ENCODE measurements around the gene CTPS1. TPM values are rescaled to one million over a fixed set of nuclear protein-coding genes. Genes with fewer than 3 reads are reported as not detected.

Gene CTPS1
- polyA plus RNA-seq, 2 of the 4 experiments (the other 2 are of a cell fraction), result 159 to 181 TPM

GRCh38 chr1:40976952-40977690 is 2.4 kb upstream of the CTPS1 start (continued):
- TF ChIP-seq HMGXB4 (CRISPR knock-in tag; IDR thresholded peaks at IDR 0.05; ENCODE audit: borderline replicate concordance) (no peak), RARB (CRISPR knock-in tag; IDR thresholded peaks at IDR 0.05) (no peak), KDM1A (IDR thresholded peaks at IDR 0.05; ENCODE audit: low read depth) (no peak), USF2 (IDR thresholded peaks at IDR 0.05) (no peak), E2F6 (IDR thresholded peaks at IDR 0.05; ENCODE audit: borderline replicate concordance, low read depth) (no peak), NR3C1 (IDR thresholded peaks at IDR 0.05) (no peak), SREBF2 (IDR thresholded peaks at IDR 0.05) (no peak), POLR2AphosphoS2 (conservative IDR thresholded peaks at IDR 0.05; ENCODE audit: low read length) (no peak), HDAC2 (IDR thresholded peaks at IDR 0.05) (no peak)
- TF ChIP-seq, protein P1, sequence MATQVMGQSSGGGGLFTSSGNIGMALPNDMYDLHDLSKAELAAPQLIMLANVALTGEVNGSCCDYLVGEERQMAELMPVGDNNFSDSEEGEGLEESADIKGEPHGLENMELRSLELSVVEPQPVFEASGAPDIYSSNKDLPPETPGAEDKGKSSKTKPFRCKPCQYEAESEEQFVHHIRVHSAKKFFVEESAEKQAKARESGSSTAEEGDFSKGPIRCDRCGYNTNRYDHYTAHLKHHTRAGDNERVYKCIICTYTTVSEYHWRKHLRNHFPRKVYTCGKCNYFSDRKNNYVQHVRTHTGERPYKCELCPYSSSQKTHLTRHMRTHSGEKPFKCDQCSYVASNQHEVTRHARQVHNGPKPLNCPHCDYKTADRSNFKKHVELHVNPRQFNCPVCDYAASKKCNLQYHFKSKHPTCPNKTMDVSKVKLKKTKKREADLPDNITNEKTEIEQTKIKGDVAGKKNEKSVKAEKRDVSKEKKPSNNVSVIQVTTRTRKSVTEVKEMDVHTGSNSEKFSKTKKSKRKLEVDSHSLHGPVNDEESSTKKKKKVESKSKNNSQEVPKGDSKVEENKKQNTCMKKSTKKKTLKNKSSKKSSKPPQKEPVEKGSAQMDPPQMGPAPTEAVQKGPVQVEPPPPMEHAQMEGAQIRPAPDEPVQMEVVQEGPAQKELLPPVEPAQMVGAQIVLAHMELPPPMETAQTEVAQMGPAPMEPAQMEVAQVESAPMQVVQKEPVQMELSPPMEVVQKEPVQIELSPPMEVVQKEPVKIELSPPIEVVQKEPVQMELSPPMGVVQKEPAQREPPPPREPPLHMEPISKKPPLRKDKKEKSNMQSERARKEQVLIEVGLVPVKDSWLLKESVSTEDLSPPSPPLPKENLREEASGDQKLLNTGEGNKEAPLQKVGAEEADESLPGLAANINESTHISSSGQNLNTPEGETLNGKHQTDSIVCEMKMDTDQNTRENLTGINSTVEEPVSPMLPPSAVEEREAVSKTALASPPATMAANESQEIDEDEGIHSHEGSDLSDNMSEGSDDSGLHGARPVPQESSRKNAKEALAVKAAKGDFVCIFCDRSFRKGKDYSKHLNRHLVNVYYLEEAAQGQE (IDR thresholded peaks at IDR 0.05), result no peak
- TF ChIP-seq, protein P2, sequence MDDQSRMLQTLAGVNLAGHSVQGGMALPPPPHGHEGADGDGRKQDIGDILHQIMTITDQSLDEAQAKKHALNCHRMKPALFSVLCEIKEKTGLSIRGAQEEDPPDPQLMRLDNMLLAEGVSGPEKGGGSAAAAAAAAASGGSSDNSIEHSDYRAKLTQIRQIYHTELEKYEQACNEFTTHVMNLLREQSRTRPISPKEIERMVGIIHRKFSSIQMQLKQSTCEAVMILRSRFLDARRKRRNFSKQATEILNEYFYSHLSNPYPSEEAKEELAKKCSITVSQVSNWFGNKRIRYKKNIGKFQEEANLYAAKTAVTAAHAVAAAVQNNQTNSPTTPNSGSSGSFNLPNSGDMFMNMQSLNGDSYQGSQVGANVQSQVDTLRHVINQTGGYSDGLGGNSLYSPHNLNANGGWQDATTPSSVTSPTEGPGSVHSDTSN (IDR thresholded peaks at IDR 0.05), result peak; percentile 76; the same call in 1 of the 2 replicates

DNA sequence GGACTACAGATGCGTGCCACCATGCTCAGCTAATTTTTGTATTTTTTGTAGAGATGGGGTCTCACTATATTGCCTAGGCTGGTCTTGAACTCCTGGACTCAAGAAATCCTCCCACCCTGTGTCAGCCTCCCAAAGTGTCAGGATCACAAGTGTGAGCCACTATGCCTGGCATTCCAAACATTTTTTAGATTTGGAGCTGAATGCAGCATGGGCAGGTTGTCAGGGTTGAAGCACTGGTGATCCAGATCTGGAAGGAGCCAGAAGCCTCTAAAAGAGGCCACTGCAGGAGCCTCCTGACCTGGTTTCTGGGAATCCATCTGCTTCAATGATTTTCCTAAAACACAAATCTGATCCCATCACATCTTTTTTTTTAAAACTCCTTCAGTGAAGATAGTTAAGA is 1.8 kb upstream of the CTPS1 start:
- POLR2A ChIA-PET, result interaction anchor here (1.1 to 2.2 kb wide), 4 partner anchors 10 to 115 kb away, joined by 3 to 9 read pairs (median 6); partner anchors contain the start of gene CITED4
- DNase-seq (ENCODE audit: low read depth in 1 of 2, low spot score in 1 of 2), result peak in 1 of 2 experiments; percentile 47

More for the DNA sequence above, 1.8 kb upstream of the CTPS1 start:
- no peak overlapping the region for H3K4me3 ChIP-seq
- FAIRE-seq, result no peak
- WGBS (ENCODE audit: missing lambda C conversion rate), result 75% methylated on average over 1 of the region's 1 CpG
- no peaks in the 10 kb centered on the region for H3K9me3 ChIP-seq
- peaks cover 50% of the 10 kb centered on the region for H3K4me1 ChIP-seq
- peak overlapping the region; percentile 79 for H3K4me2 ChIP-seq
- TF ChIP-seq E2F6 (IDR thresholded peaks at IDR 0.05; ENCODE audit: borderline replicate concordance, low read depth) (no peak), NPAS2 (CRISPR knock-in tag; IDR thresholded peaks at IDR 0.05; ENCODE audit: borderline replicate concordance) (no peak)
- CTCF ChIA-PET, result interaction anchor here (0.9 to 2.7 kb wide), 6 partner anchors 8 to 29 kb away, joined by 3 to 9 read pairs (median 4); no protein-coding TSS in a partner anchor
- H3K27ac ChIP-seq, result peak overlapping the region; percentile 99 to 100
- ATAC-seq, result no peak

Measured in A549 (cell line).